Liver (tissue), 9 donors: ENCODE measurements around the gene SEC31A. TPM values are rescaled to one million over a fixed set of nuclear protein-coding genes. Genes with fewer than 3 reads are reported as not detected.

ENCODE experiments used
- DNase-seq: peaks from one replicate; pipeline ENCODE4 v3.0.0-alpha.2; 2017; ENCODE audit warnings: low spot score
- H3K27ac ChIP-seq, 2 donors: one replicate each; pipeline ENCODE4 v1.7.0; 2013; ENCODE audit warnings: inconsistent platforms in 2 of 2, low read length in 2 of 2, control low read depth in 1 of 2, low read depth in 1 of 2, mild to moderate bottlenecking in 1 of 2
- H3K27me3 ChIP-seq, 4 donors: one replicate each; pipeline versions ENCODE4 v1.6.1 to v1.7.0; 2013; ENCODE audit warnings: low read length in 3 of 4, inconsistent platforms in 1 of 4, mild to moderate bottlenecking in 1 of 4, moderate library complexity in 1 of 4; ENCODE audit not compliant: control insufficient read depth in 4 of 4, insufficient read depth in 4 of 4
- H3K36me3 ChIP-seq, 4 donors: one replicate each; pipeline versions ENCODE4 v1.6.1 to v1.7.0; 2013; ENCODE audit warnings: low read length in 3 of 4, mild to moderate bottlenecking in 3 of 4, low read depth in 1 of 4, moderate library complexity in 1 of 4; ENCODE audit not compliant: control insufficient read depth in 4 of 4, insufficient read depth in 3 of 4
- H3K4me1 ChIP-seq, 4 donors: one replicate each; pipeline versions ENCODE4 v1.6.1 to v1.7.0; 2013; ENCODE audit warnings: low read length in 3 of 4, mild to moderate bottlenecking in 3 of 4, moderate library complexity in 1 of 4; ENCODE audit not compliant: control insufficient read depth in 4 of 4, insufficient read depth in 4 of 4
- H3K4me3 ChIP-seq, 3 donors: one replicate each; pipeline versions ENCODE4 v1.6.1 to v1.7.0; 2013; ENCODE audit warnings: low read length in 3 of 3, control low read depth in 1 of 3, low read depth in 1 of 3, mild to moderate bottlenecking in 1 of 3
- H3K9ac ChIP-seq, 2 donors: one replicate each; pipeline ENCODE4 v1.7.0; 2013; ENCODE audit warnings: low read length in 2 of 2, mild to moderate bottlenecking in 2 of 2, moderate library complexity in 2 of 2, control low read depth in 1 of 2, low read depth in 1 of 2
- H3K9me3 ChIP-seq, 4 donors: one replicate each; pipeline versions ENCODE4 v1.6.1 to v1.7.0; 2013; ENCODE audit warnings: low read length in 3 of 4; ENCODE audit not compliant: control insufficient read depth in 4 of 4
- EGR1 ChIP-seq, 2 donors: IDR thresholded peaks; 2 replicates each; pipeline ENCODE4 v1.6.1; 2016 to 2018; ENCODE audit warnings: antibody characterized with exemption in 2 of 2, low read depth in 2 of 2
- HNF4A ChIP-seq, 2 donors: conservative IDR thresholded peaks; 2 replicates each; pipeline ENCODE4 v1.6.1; 2016; ENCODE audit warnings: antibody characterized with exemption in 2 of 2, mild to moderate bottlenecking in 2 of 2
- HNF4G ChIP-seq: IDR thresholded peaks from 2 replicates; pipeline ENCODE4 v1.6.1; 2016; ENCODE audit warnings: antibody characterized with exemption
- JUND ChIP-seq, 2 donors: IDR thresholded peaks; 2 replicates each; pipeline ENCODE4 v1.6.1; 2016; ENCODE audit warnings: antibody characterized with exemption in 2 of 2
- MAX ChIP-seq: IDR thresholded peaks from 2 replicates; pipeline ENCODE4 v1.6.1; 2016; ENCODE audit warnings: antibody characterized with exemption
- NR2F2 ChIP-seq: IDR thresholded peaks from 2 replicates; pipeline ENCODE4 v1.6.1; 2016; ENCODE audit warnings: antibody characterized with exemption
- RAD21 ChIP-seq, 2 donors: IDR thresholded peaks; 2 replicates each; pipeline ENCODE4 v1.6.1; 2016; ENCODE audit warnings: antibody characterized with exemption in 2 of 2, mild to moderate bottlenecking in 2 of 2
- REST ChIP-seq: IDR thresholded peaks from 2 replicates; pipeline ENCODE4 v1.6.1; 2016; ENCODE audit warnings: antibody characterized with exemption, mild to moderate bottlenecking
- RXRA ChIP-seq, 2 donors: IDR thresholded peaks; 2 replicates each; pipeline ENCODE4 v1.6.1; 2017 to 2018; ENCODE audit warnings: antibody characterized with exemption in 2 of 2, mild to moderate bottlenecking in 1 of 2
- SP1 ChIP-seq: IDR thresholded peaks from 2 replicates; pipeline ENCODE4 v1.6.1; 2018; ENCODE audit warnings: antibody characterized with exemption, mild to moderate bottlenecking
- TAF1 ChIP-seq: conservative IDR thresholded peaks from 2 replicates; pipeline ENCODE4 v1.6.1; 2016; ENCODE audit warnings: antibody characterized with exemption, mild to moderate bottlenecking
- YY1 ChIP-seq: IDR thresholded peaks from 2 replicates; pipeline ENCODE4 v1.6.1; 2016; ENCODE audit warnings: antibody characterized with exemption, mild to moderate bottlenecking
- WGBS: extraction: QIAGEN DNeasy Blood & Tissue Kit; methylation state at CpG from one replicate; pipeline ENCODE4 v1.1.7; 2013; 5-methylcytosine and 5-hydroxymethylcytosine counted together
- polyA plus RNA-seq, 2 donors: library from polyadenylated mRNA; stranded (reverse) in 1 of 2; unstranded in 1 of 2; fragments of 200-250 nt in 1 of 2; fragments of >200 nt in 1 of 2; fragmentation: Nextera tagmentation in 1 of 2; extraction: Ambion mirVana in 1 of 2; gene quantifications; one replicate each; pipeline versions ENCODE4 v1.2.1 to v1.2.3, GENCODE V29; 2013 to 2015
- total RNA-seq, 2 donors: library from RNA; depleted of rRNA; stranded (reverse); fragments of >200 nt; gene quantifications; one replicate each; pipeline ENCODE4 v1.2.3, GENCODE V29; 2014
- TF ChIP-seq, protein P1 (sequence below): fragments of 150-350 bp; IDR thresholded peaks from 2 replicates; pipeline ENCODE4 v1.5.1; 2017; ENCODE audit warnings: improper control_type of control experiment, low read depth, low read length; ENCODE audit not compliant: missing input control
- TF ChIP-seq, protein P2 (sequence below): IDR thresholded peaks from 2 replicates; pipeline ENCODE4 v1.6.1; 2016; ENCODE audit warnings: antibody characterized with exemption
- donor health status: healthy.
- donor health status: healthy.
- donor health status: healthy.
- donor health status: healthy.
- donor health status: healthy.

Gene SEC31A
- total and polyA plus RNA-seq, 4 donors, result 79.9 to 204 (median 88.9) TPM

DNA sequence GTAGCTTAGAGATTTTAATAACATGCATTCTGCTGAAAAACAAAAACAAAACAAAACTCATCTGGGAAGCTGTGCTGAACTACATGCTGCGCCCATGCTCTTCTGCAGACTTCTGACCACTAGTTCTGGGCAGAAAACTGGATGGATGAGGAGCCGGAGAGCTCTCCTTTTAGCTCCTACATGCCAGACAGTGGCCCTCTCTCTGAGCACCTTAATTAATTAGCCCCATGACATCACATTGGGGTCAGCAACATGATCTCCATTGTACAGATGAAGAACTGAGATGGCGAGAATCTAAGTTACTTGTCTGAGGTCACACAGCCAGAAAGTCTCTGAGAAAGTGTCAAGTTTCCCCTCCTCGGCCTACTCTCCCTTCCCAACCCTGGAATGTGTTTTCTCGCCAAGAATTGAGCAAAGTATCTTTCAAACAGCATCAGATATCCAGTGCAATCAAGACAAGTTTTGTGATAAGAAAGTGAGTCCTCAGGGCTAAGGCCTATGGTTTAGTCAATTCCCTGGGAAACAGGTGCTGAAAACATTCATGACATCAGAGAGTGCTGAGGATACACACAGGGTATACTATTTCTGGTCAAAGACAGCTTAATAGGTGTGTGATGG lies 113.9 kb downstream of the SEC31A start:
- H3K36me3 ChIP-seq, result no peaks in the 10 kb centered on the region
- H3K4me1 ChIP-seq, result no peaks in the 10 kb centered on the region
- H3K9ac ChIP-seq, result no peak overlapping the region
- no peak overlapping the region for H3K4me3 ChIP-seq
- no peaks in the 10 kb centered on the region for H3K27me3 ChIP-seq
- H3K27ac ChIP-seq, result no peak overlapping the region
- TF ChIP-seq RAD21 (IDR thresholded peaks at IDR 0.05) (no peak), REST (no peak), NR2F2 (no peak), MAX (no peak), YY1 (no peak), EGR1 (IDR thresholded peaks at IDR 0.05; ENCODE audit: low read depth in 2 of 2) (no peak), RXRA (IDR thresholded peaks at IDR 0.05) (no peak), JUND (IDR thresholded peaks at IDR 0.05) (no peak), SP1 (no peak), HNF4G (no peak), HNF4A (conservative IDR thresholded peaks at IDR 0.05) (no peak), TAF1 (no peak)
- TF ChIP-seq, protein P1, sequence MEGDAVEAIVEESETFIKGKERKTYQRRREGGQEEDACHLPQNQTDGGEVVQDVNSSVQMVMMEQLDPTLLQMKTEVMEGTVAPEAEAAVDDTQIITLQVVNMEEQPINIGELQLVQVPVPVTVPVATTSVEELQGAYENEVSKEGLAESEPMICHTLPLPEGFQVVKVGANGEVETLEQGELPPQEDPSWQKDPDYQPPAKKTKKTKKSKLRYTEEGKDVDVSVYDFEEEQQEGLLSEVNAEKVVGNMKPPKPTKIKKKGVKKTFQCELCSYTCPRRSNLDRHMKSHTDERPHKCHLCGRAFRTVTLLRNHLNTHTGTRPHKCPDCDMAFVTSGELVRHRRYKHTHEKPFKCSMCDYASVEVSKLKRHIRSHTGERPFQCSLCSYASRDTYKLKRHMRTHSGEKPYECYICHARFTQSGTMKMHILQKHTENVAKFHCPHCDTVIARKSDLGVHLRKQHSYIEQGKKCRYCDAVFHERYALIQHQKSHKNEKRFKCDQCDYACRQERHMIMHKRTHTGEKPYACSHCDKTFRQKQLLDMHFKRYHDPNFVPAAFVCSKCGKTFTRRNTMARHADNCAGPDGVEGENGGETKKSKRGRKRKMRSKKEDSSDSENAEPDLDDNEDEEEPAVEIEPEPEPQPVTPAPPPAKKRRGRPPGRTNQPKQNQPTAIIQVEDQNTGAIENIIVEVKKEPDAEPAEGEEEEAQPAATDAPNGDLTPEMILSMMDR, result no peak
- TF ChIP-seq, protein P2, sequence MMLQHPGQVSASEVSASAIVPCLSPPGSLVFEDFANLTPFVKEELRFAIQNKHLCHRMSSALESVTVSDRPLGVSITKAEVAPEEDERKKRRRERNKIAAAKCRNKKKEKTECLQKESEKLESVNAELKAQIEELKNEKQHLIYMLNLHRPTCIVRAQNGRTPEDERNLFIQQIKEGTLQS, result no peak
- 92% methylated on average over 5 of the region's 5 CpGs for WGBS
- no peak for DNase-seq
- no peaks in the 10 kb centered on the region for H3K9me3 ChIP-seq

- WGBS, result 85% methylated on average over 5 of the region's 5 CpGs
- Histone ChIP-seq H3K36me3 (no peaks in the 10 kb centered on the region), H3K27me3 (no peaks in the 10 kb centered on the region), H3K9ac (no peak overlapping the region), H3K4me1 (no peaks in the 10 kb centered on the region), H3K27ac (no peak overlapping the region), H3K9me3 (no peaks in the 10 kb centered on the region), H3K4me3 (no peak overlapping the region)
- DNase-seq, result no peak
- TF ChIP-seq JUND (IDR thresholded peaks at IDR 0.05) (no peak), EGR1 (IDR thresholded peaks at IDR 0.05; ENCODE audit: low read depth in 2 of 2) (no peak), RAD21 (IDR thresholded peaks at IDR 0.05) (no peak), YY1 (no peak), RXRA (IDR thresholded peaks at IDR 0.05) (no peak), TAF1 (no peak), HNF4G (no peak)
These were observed 115.7 kb downstream of the SEC31A start for GRCh38 chr4:82775243-82775642.
